ENCODE results near the gene TNRC18. TPM values are rescaled to one million over a fixed set of nuclear protein-coding genes. Genes with fewer than 3 reads are reported as not detected.

TNRC18 gene
- total RNA-seq, 6 experiments from 2014 or later = 70.6 to 87.1 (median 79.9) TPM

- no peak overlapping the region for H3K4me3 Mint-ChIP-seq
- H3K4me1 Mint-ChIP-seq (ENCODE audit: low read depth) = peaks cover 7% of the 10 kb centered on the region
- H3K36me3 Mint-ChIP-seq (ENCODE audit: low read depth) = peaks cover 55% of the 10 kb centered on the region
- H3K27me3 Mint-ChIP-seq (ENCODE audit: insufficient read depth) = no peaks in the 10 kb centered on the region; the same call in 1 of the 2 replicates
- no peak for TF ChIP-seq CTCF (IDR thresholded peaks at IDR 0.05)
- no peak for DNase-seq
- peaks cover 21% of the 10 kb centered on the region for H3K9me3 Mint-ChIP-seq
- H3K27ac Mint-ChIP-seq = no peak overlapping the region
Measured at GRCh38 chr7:5436003-5436678, 12.5 kb upstream of the TNRC18 start.

- Mint-ChIP-seq H3K27me3 (ENCODE audit: insufficient read depth) (no peaks in the 10 kb centered on the region; the same call in 1 of the 2 replicates), H3K4me1 (ENCODE audit: low read depth) (peaks cover 8% of the 10 kb centered on the region), H3K9me3 (peaks cover 21% of the 10 kb centered on the region), H3K4me3 (no peak overlapping the region), H3K36me3 (ENCODE audit: low read depth) (peaks cover 55% of the 10 kb centered on the region), H3K27ac (no peak overlapping the region)
- no peak for DNase-seq
- no peak for TF ChIP-seq CTCF (IDR thresholded peaks at IDR 0.05)
Measured at GRCh38 chr7:5435291-5436002, 11.8 kb upstream of the TNRC18 start.

GRCh38 chr7:5433181-5433580 is 9.5 kb upstream of the TNRC18 start:
- TF ChIP-seq CTCF (IDR thresholded peaks at IDR 0.05) = no peak
- Mint-ChIP-seq H3K27me3 (ENCODE audit: insufficient read depth) (peaks cover 9% of the 10 kb centered on the region), H3K36me3 (ENCODE audit: low read depth) (peaks cover 53% of the 10 kb centered on the region), H3K4me3 (no peak overlapping the region), H3K4me1 (ENCODE audit: low read depth) (peaks cover 20% of the 10 kb centered on the region), H3K27ac (no peak overlapping the region), H3K9me3 (peaks cover 21% of the 10 kb centered on the region)
- DNase-seq = no peak

DNA sequence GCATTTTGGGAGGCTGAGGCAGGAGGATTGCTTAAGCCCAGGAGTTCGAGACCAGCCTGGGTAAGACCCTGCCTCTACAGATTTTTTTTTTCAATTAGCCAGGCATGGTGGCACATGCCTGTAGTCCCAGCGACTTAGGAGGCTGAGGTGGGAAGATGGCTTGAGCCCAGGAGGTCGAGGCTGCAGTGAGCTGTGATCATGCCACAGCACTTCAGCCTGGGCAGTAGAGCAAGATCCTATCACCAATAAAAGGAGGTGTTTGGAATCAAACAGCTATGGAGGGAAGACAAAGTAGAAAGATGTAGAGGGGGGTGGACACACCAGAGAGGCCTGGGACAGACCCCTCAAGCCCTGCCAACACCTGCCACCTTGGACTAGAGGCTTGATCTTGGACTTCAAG is 9.1 kb upstream of the TNRC18 start:
- H3K4me1 Mint-ChIP-seq (ENCODE audit: low read depth) = peaks cover 20% of the 10 kb centered on the region
- H3K36me3 Mint-ChIP-seq (ENCODE audit: low read depth) = peaks cover 48% of the 10 kb centered on the region
- TF ChIP-seq CTCF (IDR thresholded peaks at IDR 0.05) = no peak
- peaks cover 9% of the 10 kb centered on the region for H3K27me3 Mint-ChIP-seq (ENCODE audit: insufficient read depth)
- no peak overlapping the region for H3K27ac Mint-ChIP-seq
- no peak overlapping the region for H3K4me3 Mint-ChIP-seq
- peaks cover 21% of the 10 kb centered on the region for H3K9me3 Mint-ChIP-seq
- no peak for DNase-seq

DNA sequence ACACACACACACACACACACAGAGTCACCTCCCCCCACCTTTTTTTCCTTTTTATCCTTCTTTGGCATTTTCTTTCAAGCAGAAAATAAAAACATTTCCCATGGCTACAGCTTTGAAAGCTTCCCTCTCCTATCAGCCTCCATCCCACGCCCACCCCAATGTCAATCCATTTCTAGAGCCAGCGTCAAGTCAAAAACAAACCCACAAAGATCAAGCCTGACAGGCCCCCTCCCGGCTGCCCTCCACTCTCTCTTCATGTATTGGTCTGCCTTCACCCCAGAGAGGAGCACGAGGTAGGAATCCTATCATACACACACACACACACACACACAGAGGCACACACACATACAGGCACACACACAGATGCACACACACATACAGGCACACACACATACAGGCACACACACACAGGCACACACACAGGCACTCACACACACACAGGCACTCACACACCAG is 8.0 kb upstream of the TNRC18 start:
- peaks cover 11% of the 10 kb centered on the region for H3K27me3 Mint-ChIP-seq (ENCODE audit: insufficient read depth)
- H3K27ac Mint-ChIP-seq = peak overlapping the region; percentile 11; the same call in 1 of the 2 replicates
- H3K4me1 Mint-ChIP-seq (ENCODE audit: low read depth) = peaks cover 20% of the 10 kb centered on the region
- peaks cover 11% of the 10 kb centered on the region for H3K9me3 Mint-ChIP-seq
- TF ChIP-seq CTCF (IDR thresholded peaks at IDR 0.05) = no peak
- H3K36me3 Mint-ChIP-seq (ENCODE audit: low read depth) = peaks cover 37% of the 10 kb centered on the region
- no peak for DNase-seq
- H3K4me3 Mint-ChIP-seq = peak overlapping the region; percentile 23

All from HFFc6 (cell line).